Ishikawa (cell line): ENCODE results near the gene AFG1L.
A peak's percentile ranks its signal among the peaks of the same experiment; 100 is the strongest.

Source experiments
- CEBPB ChIP-seq: IDR thresholded peaks from 2 replicates; pipeline ENCODE4 v1.6.1; 2012
- CREB1 ChIP-seq: IDR thresholded peaks from 2 replicates; pipeline ENCODE4 v1.6.1; 2012; ENCODE audit warnings: low read depth
- EGR1 ChIP-seq: IDR thresholded peaks from 2 replicates; pipeline ENCODE4 v1.6.1; 2012
- EP300 ChIP-seq: IDR thresholded peaks from 2 replicates; pipeline ENCODE4 v1.6.1; 2012; ENCODE audit warnings: borderline replicate concordance
- FOXM1 ChIP-seq: IDR thresholded peaks from 2 replicates; pipeline ENCODE4 v1.6.1; 2012; ENCODE audit warnings: low read depth, borderline replicate concordance
- MAX ChIP-seq: IDR thresholded peaks from 2 replicates; pipeline ENCODE4 v1.6.1; 2012
- NFIC ChIP-seq: IDR thresholded peaks from 2 replicates; pipeline ENCODE4 v1.6.1; 2012
- RAD21 ChIP-seq: IDR thresholded peaks from 2 replicates; pipeline ENCODE4 v1.6.1; 2012; ENCODE audit warnings: low read depth
- REST ChIP-seq: IDR thresholded peaks from 2 replicates; pipeline ENCODE4 v1.6.1; 2012; ENCODE audit warnings: low read depth, mild to moderate bottlenecking
- TAF1 ChIP-seq: IDR thresholded peaks from 2 replicates; pipeline ENCODE4 v1.6.1; 2012; ENCODE audit warnings: low read depth, mild to moderate bottlenecking
- TCF12 ChIP-seq: IDR thresholded peaks from 2 replicates; pipeline ENCODE4 v1.6.1; 2012; ENCODE audit warnings: low read depth
- TEAD4 ChIP-seq: IDR thresholded peaks from 2 replicates; pipeline ENCODE4 v1.6.1; 2012
- YY1 ChIP-seq: IDR thresholded peaks from 2 replicates; pipeline ENCODE4 v1.6.1; 2012; ENCODE audit warnings: low read depth
- ZBTB7A ChIP-seq: IDR thresholded peaks from 2 replicates; pipeline ENCODE4 v1.6.1; 2012; ENCODE audit warnings: low read depth
- TF ChIP-seq, protein P1 (sequence below): IDR thresholded peaks from 2 replicates; pipeline ENCODE4 v1.6.1; 2012

The AFG1L gene

DNA sequence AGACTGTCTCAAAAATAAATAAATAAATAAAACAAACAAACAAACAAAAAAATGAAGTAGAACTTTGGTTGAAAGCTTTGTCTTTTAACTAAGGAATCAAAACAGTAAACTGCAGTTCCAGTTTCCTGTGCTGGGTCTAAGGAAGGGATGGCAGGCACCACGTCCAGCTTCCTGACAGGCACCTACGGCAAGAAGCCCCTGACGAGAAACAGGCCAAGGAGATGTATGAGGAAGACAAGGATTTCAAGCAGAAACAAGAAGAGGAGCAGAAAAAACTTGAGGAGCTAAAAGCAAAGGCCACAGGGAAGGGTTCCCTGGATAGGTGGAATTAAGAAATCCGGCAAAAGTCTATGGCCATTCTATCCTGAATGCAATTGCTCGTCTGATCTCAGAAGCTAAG is 42.8 kb upstream of the AFG1L start:
- TF ChIP-seq TCF12 (no peak), CREB1 (no peak), NFIC (no peak), YY1 (no peak), TAF1 (no peak), CEBPB (no peak), RAD21 (no peak)
- TF ChIP-seq, protein P1, sequence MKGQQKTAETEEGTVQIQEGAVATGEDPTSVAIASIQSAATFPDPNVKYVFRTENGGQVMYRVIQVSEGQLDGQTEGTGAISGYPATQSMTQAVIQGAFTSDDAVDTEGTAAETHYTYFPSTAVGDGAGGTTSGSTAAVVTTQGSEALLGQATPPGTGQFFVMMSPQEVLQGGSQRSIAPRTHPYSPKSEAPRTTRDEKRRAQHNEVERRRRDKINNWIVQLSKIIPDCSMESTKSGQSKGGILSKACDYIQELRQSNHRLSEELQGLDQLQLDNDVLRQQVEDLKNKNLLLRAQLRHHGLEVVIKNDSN = no peak

- no peak for TF ChIP-seq NFIC
Measured at GRCh38 chr6:108253241-108253640, 41.6 kb upstream of the AFG1L start.

DNA sequence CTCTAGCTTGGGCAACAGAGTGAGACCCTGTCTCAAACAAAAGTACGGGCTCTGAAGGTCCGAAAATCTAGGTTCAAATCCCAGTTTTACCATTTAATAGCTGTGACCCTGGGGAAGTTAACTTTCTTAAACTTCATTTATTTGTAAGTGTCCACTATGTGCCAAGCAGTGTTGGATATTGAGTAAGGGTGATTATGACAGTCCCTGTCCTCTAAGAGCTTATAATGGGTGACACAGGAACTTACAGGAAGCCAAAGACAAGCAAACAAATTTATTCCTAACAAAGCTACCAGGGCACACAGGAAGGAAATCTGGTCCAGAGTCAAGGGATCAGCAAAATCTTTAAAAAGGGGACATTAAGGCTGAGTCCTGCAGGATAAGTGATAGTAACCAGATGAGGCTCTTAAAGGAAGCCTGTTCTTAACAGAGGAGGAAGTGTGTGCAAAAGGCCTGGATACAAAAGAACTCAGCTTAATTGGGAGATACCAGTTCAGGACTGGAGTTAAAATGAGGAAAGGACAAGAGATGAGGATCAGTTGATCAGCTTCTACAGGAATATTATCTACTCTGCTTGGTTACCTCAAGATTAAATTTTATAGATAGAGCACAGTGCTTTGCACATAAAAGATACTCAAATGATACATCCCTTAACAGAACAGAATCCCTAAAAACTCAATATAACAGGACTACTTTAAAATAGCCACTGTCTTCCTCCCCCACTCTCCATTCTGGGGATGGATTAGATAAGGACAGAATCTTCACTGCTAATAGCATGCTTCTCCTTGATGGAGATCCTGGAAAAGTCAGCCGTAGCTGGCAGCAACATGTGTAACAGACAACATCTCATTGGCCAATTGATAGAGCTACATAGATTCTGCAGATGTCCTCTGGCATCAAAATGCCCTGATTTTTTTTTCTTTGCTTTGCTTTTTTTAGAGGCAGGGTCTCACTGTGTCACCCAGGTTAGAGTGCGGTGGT is 40.1 kb upstream of the AFG1L start:
- no peak for TF ChIP-seq TAF1
- no peak for TF ChIP-seq CEBPB
- no peak for TF ChIP-seq REST
- no peak for TF ChIP-seq TCF12
- no peak for TF ChIP-seq RAD21

- TF ChIP-seq CEBPB (0 out of 2 replicates have a peak, but pooled peaks have one; percentile 30), YY1 (no peak), ZBTB7A (0 out of 2 replicates have a peak, but pooled peaks have one; percentile 64)
Measured at GRCh38 chr6:108260126-108260808, 34.6 kb upstream of the AFG1L start.

GRCh38 chr6:108260809-108261569 is 33.9 kb upstream of the AFG1L start, which contains the start of gene SNX3:
SNX3 (minus strand) TSS chr6:108261040; CDS start chr6:108260921, 119 bp downstream.
- TF ChIP-seq EP300 (peak; percentile 54), NFIC (no peak), TEAD4 (peak; percentile 4; the same call in 1 of the 2 replicates), REST (no peak), RAD21 (no peak), CREB1 (peak; percentile 31; the same call in 1 of the 2 replicates), CEBPB (no peak), TAF1 (peak; percentile 84), MAX (peak; percentile 54), EGR1 (no peak), YY1 (peak; percentile 47)
- TF ChIP-seq, protein P1 = peak; percentile 63

- TF ChIP-seq TCF12 = no peak
- no peak for TF ChIP-seq MAX
- no peak for TF ChIP-seq RAD21
- TF ChIP-seq CEBPB = no peak
- TF ChIP-seq YY1 = no peak
- TF ChIP-seq, protein P1 = no peak
- no peak for TF ChIP-seq FOXM1
- TF ChIP-seq CREB1 = no peak
- no peak for TF ChIP-seq TAF1
- TF ChIP-seq ZBTB7A = no peak
- TF ChIP-seq NFIC = no peak
- TF ChIP-seq TEAD4 = no peak
- TF ChIP-seq EGR1 = no peak
- no peak for TF ChIP-seq EP300
Measured at GRCh38 chr6:108263371-108263770, 31.5 kb upstream of the AFG1L start.
